Measurements from ENCODE around the gene PWWP2B. TPM values are rescaled to one million over a fixed set of nuclear protein-coding genes. Genes with fewer than 3 reads are reported as not detected.
A peak's percentile ranks its signal among the peaks of the same experiment; 100 is the strongest.

PWWP2B gene
- total and polyA plus RNA-seq, 9 of the 15 experiments (the other 6 are each of a cell fraction or from before 2014, with no cell fraction given) = 0.07 to 9.2 (median 1.6) TPM; not detected in 1

DNA sequence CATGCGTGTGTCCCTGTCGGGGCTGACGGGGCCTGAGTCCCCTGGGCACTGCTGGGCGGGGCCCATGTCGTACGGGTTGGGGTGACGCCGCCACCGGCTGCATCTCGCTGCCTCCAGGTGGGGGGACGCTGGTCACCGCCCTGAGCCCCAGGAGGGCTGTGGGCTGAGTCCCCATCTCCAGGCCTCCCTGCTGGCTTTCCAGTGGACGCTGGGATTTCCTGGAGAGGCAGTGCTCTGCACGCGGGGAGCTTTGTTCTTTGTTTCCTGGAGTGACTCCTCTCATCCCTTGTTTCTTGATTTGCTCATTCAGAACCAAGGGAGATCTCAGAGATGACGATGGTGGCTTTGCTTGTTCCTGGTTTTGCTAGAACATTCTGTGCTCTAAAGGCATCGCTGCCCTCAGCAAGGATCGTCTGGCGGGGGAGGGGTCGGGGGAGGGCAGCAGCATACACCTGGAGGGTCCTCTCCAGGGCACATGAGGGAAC lies 21.0 kb downstream of the PWWP2B start:
- no peaks in the 10 kb centered on the region for H4K20me1 ChIP-seq (replicated peaks; ENCODE audit: control insufficient read depth, insufficient read depth, low read length)
- 54% methylated on average over 14 of the region's 20 CpGs for WGBS (ENCODE audit: insufficient coverage, low coverage, missing lambda C conversion rate)
- no peaks in the 10 kb centered on the region for H3K9me3 ChIP-seq (replicated peaks; ENCODE audit: control insufficient read depth, insufficient read depth, low read depth, low read length)
- no peak overlapping the region for H3K4me3 ChIP-seq
- no peak overlapping the region for H2AFZ ChIP-seq (ENCODE audit: low read depth, low read length)
- no peak for FAIRE-seq
- in situ Hi-C loops (cut with MboI) = no loop called here
- H3K4me2 ChIP-seq (ENCODE audit: insufficient read depth, low read length) = no peak overlapping the region
- H3K27me3 ChIP-seq (ENCODE audit: control insufficient read depth in 2 of 2, insufficient read depth in 2 of 2, low read length in 2 of 2) = no peaks in the 10 kb centered on the region
- H3K27ac ChIP-seq (ENCODE audit: extremely low read depth, low read depth, low read length) = no peak overlapping the region
- H3K4me1 ChIP-seq (replicated peaks in 1 of 2; ENCODE audit: control insufficient read depth in 2 of 2, insufficient read depth in 2 of 2, low read length in 2 of 2) = peaks cover 17 to 70% of the 10 kb centered on the region in 2 experiments
- no peaks in the 10 kb centered on the region for H3K9me1 ChIP-seq (ENCODE audit: control insufficient read depth, insufficient read depth, low read length)
- ATAC-seq = no peak
- peak in 1 of 4 experiments; percentile 8 for DNase-seq (ENCODE audit: extremely low read depth in 1 of 4, low spot score in 3 of 4)
- ChIA-PET POLR2A (no interaction called here), CTCF (ENCODE audit: low intra/inter-chr PET ratio) (no interaction called here)
- intact Hi-C loops (cut with micrococcal nuclease) = no loop called here
- no peaks in the 10 kb centered on the region; the same call in 2 of the 3 replicates for H3K79me2 ChIP-seq (ENCODE audit: control insufficient read depth, insufficient read depth, low read length)
- BruUV-seq (replicated peaks) = no TSS peak
- H3K36me3 ChIP-seq (ENCODE audit: control insufficient read depth, insufficient read depth, low read length) = no peaks in the 10 kb centered on the region; the same call in 2 of the 3 replicates
- no peak overlapping the region for H3K9ac ChIP-seq (ENCODE audit: insufficient read depth in 1 of 2, low read depth in 2 of 2, low read length in 2 of 2)
- no peak for TF ChIP-seq PHB2 (IDR thresholded peaks at IDR 0.05; ENCODE audit: low read depth)
- TF ChIP-seq EP400 (IDR thresholded peaks at IDR 0.05) = no peak
- no peak for TF ChIP-seq HDAC6 (IDR thresholded peaks at IDR 0.05; ENCODE audit: low read depth, low read length)
- TF ChIP-seq SMC3 (conservative IDR thresholded peaks at IDR 0.05; ENCODE audit: insufficient read depth, low read depth, low read length) = no peak
- TF ChIP-seq, protein P1, sequence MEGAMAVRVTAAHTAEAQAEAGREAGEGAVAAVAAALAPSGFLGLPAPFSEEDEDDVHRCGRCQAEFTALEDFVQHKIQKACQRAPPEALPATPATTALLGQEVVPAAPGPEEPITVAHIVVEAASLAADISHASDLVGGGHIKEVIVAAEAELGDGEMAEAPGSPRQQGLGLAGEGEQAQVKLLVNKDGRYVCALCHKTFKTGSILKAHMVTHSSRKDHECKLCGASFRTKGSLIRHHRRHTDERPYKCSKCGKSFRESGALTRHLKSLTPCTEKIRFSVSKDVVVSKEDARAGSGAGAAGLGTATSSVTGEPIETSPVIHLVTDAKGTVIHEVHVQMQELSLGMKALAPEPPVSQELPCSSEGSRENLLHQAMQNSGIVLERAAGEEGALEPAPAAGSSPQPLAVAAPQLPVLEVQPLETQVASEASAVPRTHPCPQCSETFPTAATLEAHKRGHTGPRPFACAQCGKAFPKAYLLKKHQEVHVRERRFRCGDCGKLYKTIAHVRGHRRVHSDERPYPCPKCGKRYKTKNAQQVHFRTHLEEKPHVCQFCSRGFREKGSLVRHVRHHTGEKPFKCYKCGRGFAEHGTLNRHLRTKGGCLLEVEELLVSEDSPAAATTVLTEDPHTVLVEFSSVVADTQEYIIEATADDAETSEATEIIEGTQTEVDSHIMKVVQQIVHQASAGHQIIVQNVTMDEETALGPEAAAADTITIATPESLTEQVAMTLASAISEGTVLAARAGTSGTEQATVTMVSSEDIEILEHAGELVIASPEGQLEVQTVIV (CRISPR knock-in tag; IDR thresholded peaks at IDR 0.05; ENCODE audit: borderline replicate concordance) = no peak
- TF ChIP-seq ZNF263 (CRISPR knock-in tag; IDR thresholded peaks at IDR 0.05; ENCODE audit: borderline replicate concordance) = no peak
- TF ChIP-seq RHOXF2B (CRISPR knock-in tag; conservative IDR thresholded peaks at IDR 0.05) = no peak
- TF ChIP-seq ESRRA (IDR thresholded peaks at IDR 0.05; ENCODE audit: borderline replicate concordance, low read depth) = no peak
- no peak for TF ChIP-seq HNRNPH1 (optimal IDR thresholded peaks at IDR 0.05; ENCODE audit: low read depth, low read length)
- TF ChIP-seq POLR3A (IDR thresholded peaks at IDR 0.05; ENCODE audit: borderline replicate concordance, extremely low read depth, insufficient read depth, insufficient read length) = no peak
- TF ChIP-seq BCL6 (CRISPR knock-in tag; IDR thresholded peaks at IDR 0.05) = no peak
- TF ChIP-seq KLF13 (tag; IDR thresholded peaks at IDR 0.05; ENCODE audit: borderline replicate concordance, low read depth) = no peak
- no peak for TF ChIP-seq PTRF (tag; IDR thresholded peaks at IDR 0.05)
- no peak for TF ChIP-seq JUNB (CRISPR knock-in tag; conservative IDR thresholded peaks at IDR 0.05)
- no peak for TF ChIP-seq EHMT2 (IDR thresholded peaks at IDR 0.05)
- TF ChIP-seq, protein P2, sequence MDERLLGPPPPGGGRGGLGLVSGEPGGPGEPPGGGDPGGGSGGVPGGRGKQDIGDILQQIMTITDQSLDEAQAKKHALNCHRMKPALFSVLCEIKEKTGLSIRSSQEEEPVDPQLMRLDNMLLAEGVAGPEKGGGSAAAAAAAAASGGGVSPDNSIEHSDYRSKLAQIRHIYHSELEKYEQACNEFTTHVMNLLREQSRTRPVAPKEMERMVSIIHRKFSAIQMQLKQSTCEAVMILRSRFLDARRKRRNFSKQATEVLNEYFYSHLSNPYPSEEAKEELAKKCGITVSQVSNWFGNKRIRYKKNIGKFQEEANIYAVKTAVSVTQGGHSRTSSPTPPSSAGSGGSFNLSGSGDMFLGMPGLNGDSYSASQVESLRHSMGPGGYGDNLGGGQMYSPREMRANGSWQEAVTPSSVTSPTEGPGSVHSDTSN (CRISPR knock-in tag; IDR thresholded peaks at IDR 0.05; ENCODE audit: low read depth) = no peak
- TF ChIP-seq, protein P2 (tag; conservative IDR thresholded peaks at IDR 0.05; ENCODE audit: low read depth) = no peak
- no peak for TF ChIP-seq KDM1A (IDR thresholded peaks at IDR 0.05)

Data from K562 (cell line).